Liver (tissue), 9 donors: ENCODE measurements around the gene CCDC134. TPM values are rescaled to one million over a fixed set of nuclear protein-coding genes. Genes with fewer than 3 reads are reported as not detected.
A peak's percentile ranks its signal among the peaks of the same experiment; 100 is the strongest.

ENCODE experiments used
- DNase-seq: peaks from one replicate; pipeline ENCODE4 v3.0.0-alpha.2; 2017; ENCODE audit warnings: low spot score
- H3K27ac ChIP-seq, 2 donors: one replicate each; pipeline ENCODE4 v1.7.0; 2013; ENCODE audit warnings: inconsistent platforms in 2 of 2, low read length in 2 of 2, control low read depth in 1 of 2, low read depth in 1 of 2, mild to moderate bottlenecking in 1 of 2
- H3K27me3 ChIP-seq, 4 donors: one replicate each; pipeline versions ENCODE4 v1.6.1 to v1.7.0; 2013; ENCODE audit warnings: low read length in 3 of 4, inconsistent platforms in 1 of 4, mild to moderate bottlenecking in 1 of 4, moderate library complexity in 1 of 4; ENCODE audit not compliant: control insufficient read depth in 4 of 4, insufficient read depth in 4 of 4
- H3K36me3 ChIP-seq, 4 donors: one replicate each; pipeline versions ENCODE4 v1.6.1 to v1.7.0; 2013; ENCODE audit warnings: low read length in 3 of 4, mild to moderate bottlenecking in 3 of 4, low read depth in 1 of 4, moderate library complexity in 1 of 4; ENCODE audit not compliant: control insufficient read depth in 4 of 4, insufficient read depth in 3 of 4
- H3K4me1 ChIP-seq, 4 donors: one replicate each; pipeline versions ENCODE4 v1.6.1 to v1.7.0; 2013; ENCODE audit warnings: low read length in 3 of 4, mild to moderate bottlenecking in 3 of 4, moderate library complexity in 1 of 4; ENCODE audit not compliant: control insufficient read depth in 4 of 4, insufficient read depth in 4 of 4
- H3K4me3 ChIP-seq, 3 donors: one replicate each; pipeline versions ENCODE4 v1.6.1 to v1.7.0; 2013; ENCODE audit warnings: low read length in 3 of 3, control low read depth in 1 of 3, low read depth in 1 of 3, mild to moderate bottlenecking in 1 of 3
- H3K9ac ChIP-seq, 2 donors: one replicate each; pipeline ENCODE4 v1.7.0; 2013; ENCODE audit warnings: low read length in 2 of 2, mild to moderate bottlenecking in 2 of 2, moderate library complexity in 2 of 2, control low read depth in 1 of 2, low read depth in 1 of 2
- H3K9me3 ChIP-seq, 4 donors: one replicate each; pipeline versions ENCODE4 v1.6.1 to v1.7.0; 2013; ENCODE audit warnings: low read length in 3 of 4; ENCODE audit not compliant: control insufficient read depth in 4 of 4
- EGR1 ChIP-seq, 2 donors: IDR thresholded peaks; 2 replicates each; pipeline ENCODE4 v1.6.1; 2016 to 2018; ENCODE audit warnings: antibody characterized with exemption in 2 of 2, low read depth in 2 of 2
- FOXA1 ChIP-seq: IDR thresholded peaks from 2 replicates; pipeline ENCODE4 v1.6.1; 2016; ENCODE audit warnings: antibody characterized with exemption
- HNF4A ChIP-seq, 2 donors: conservative IDR thresholded peaks; 2 replicates each; pipeline ENCODE4 v1.6.1; 2016; ENCODE audit warnings: antibody characterized with exemption in 2 of 2, mild to moderate bottlenecking in 2 of 2
- NR2F2 ChIP-seq: IDR thresholded peaks from 2 replicates; pipeline ENCODE4 v1.6.1; 2016; ENCODE audit warnings: antibody characterized with exemption
- RXRA ChIP-seq, 2 donors: IDR thresholded peaks; 2 replicates each; pipeline ENCODE4 v1.6.1; 2017 to 2018; ENCODE audit warnings: antibody characterized with exemption in 2 of 2, mild to moderate bottlenecking in 1 of 2
- SP1 ChIP-seq: IDR thresholded peaks from 2 replicates; pipeline ENCODE4 v1.6.1; 2018; ENCODE audit warnings: antibody characterized with exemption, mild to moderate bottlenecking
- YY1 ChIP-seq: IDR thresholded peaks from 2 replicates; pipeline ENCODE4 v1.6.1; 2016; ENCODE audit warnings: antibody characterized with exemption, mild to moderate bottlenecking
- WGBS: extraction: QIAGEN DNeasy Blood & Tissue Kit; methylation state at CpG from one replicate; pipeline ENCODE4 v1.1.7; 2013; 5-methylcytosine and 5-hydroxymethylcytosine counted together
- polyA plus RNA-seq, 2 donors: library from polyadenylated mRNA; stranded (reverse) in 1 of 2; unstranded in 1 of 2; fragments of 200-250 nt in 1 of 2; fragments of >200 nt in 1 of 2; fragmentation: Nextera tagmentation in 1 of 2; extraction: Ambion mirVana in 1 of 2; gene quantifications; one replicate each; pipeline versions ENCODE4 v1.2.1 to v1.2.3, GENCODE V29; 2013 to 2015
- total RNA-seq, 2 donors: library from RNA; depleted of rRNA; stranded (reverse); fragments of >200 nt; gene quantifications; one replicate each; pipeline ENCODE4 v1.2.3, GENCODE V29; 2014
- TF ChIP-seq, protein P1 (sequence below): IDR thresholded peaks from 2 replicates; pipeline ENCODE4 v1.6.1; 2016; ENCODE audit warnings: antibody characterized with exemption
- TF ChIP-seq, protein P2 (sequence below): fragments of 150-350 bp; IDR thresholded peaks from 2 replicates; pipeline ENCODE4 v1.5.1; 2017; ENCODE audit warnings: improper control_type of control experiment, low read depth, low read length; ENCODE audit not compliant: missing input control
- TF ChIP-seq, protein P3 (sequence below): IDR thresholded peaks from 2 replicates; pipeline ENCODE4 v1.6.1; 2016; ENCODE audit warnings: antibody characterized with exemption
- donor health status: healthy.
- donor health status: healthy.
- donor health status: healthy.
- donor health status: healthy.
- donor health status: healthy.

CCDC134 gene
- total and polyA plus RNA-seq, 4 donors = 2.0 to 13.2 (median 6.4) TPM

DNA sequence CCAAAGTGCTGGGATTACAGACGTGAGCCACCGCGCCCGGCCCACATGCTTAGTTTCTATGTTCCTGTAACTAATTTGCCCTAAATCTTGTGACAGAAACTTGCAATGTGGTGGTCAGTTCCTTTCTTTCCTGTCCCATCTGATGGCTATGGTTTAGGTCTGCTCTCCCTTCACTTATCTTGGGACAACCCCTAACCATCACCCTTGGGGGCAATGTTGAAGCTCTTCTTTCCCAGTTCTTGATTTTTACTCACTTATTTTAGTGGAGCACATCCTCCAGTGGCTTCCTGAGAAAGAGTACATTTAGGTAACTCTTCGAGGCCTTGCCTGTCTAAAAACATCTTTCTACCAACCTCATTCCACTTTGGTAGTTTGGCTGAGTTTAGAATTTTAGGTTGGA lies 39.7 kb downstream of the CCDC134 start:
- Histone ChIP-seq H3K36me3 (peaks cover 0 to 14% (median 4%) of the 10 kb centered on the region in 4 donors), H3K9me3 (no peaks in the 10 kb centered on the region), H3K9ac (no peak overlapping the region), H3K4me1 (peaks cover 11 to 59% (median 38%) of the 10 kb centered on the region in 4 donors), H3K4me3 (no peak overlapping the region), H3K27me3 (no peaks in the 10 kb centered on the region), H3K27ac (no peak overlapping the region)
- TF ChIP-seq, protein P1, sequence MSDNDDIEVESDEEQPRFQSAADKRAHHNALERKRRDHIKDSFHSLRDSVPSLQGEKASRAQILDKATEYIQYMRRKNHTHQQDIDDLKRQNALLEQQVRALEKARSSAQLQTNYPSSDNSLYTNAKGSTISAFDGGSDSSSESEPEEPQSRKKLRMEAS = no peak
- no peak for DNase-seq
- 96% methylated on average over 5 of the region's 5 CpGs for WGBS

DNA sequence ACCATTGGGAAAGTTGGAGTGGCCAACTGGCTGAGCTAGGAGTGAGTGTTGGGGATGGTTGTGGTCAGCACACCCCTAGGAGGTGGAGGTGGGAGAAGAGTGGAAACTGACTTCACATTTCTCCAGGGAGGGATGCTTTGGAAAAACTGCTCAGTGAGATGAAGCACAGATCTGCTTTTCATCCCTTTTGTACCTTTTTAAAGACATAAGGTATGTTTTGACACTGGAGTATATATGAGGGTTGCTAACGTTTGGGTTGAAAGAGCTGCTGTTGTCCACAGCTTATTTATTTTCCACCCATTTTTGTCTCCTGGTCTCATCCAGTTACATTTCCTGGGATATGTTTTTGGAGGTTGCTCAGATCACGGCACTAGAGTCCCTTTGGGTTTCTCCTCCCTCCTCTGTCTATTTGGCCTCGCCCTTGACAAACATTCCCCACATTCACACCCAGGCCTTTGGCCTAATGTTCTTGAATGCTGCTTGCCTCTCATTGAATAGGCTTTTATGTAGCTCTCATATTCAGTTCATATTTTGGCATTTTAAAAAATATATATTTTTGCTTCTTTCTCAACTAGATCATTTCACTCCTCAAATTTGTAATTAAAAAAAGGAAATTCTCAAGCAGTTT lies 40.7 kb downstream of the CCDC134 start:
- H3K9ac ChIP-seq = no peak overlapping the region
- H3K36me3 ChIP-seq = peaks cover 0 to 7% (median 4%) of the 10 kb centered on the region in 4 donors
- no peak for DNase-seq
- TF ChIP-seq NR2F2 (peak; percentile 34), YY1 (no peak)
- H3K9me3 ChIP-seq = no peaks in the 10 kb centered on the region
- peaks cover 14 to 63% (median 43%) of the 10 kb centered on the region in 4 donors for H3K4me1 ChIP-seq
- H3K4me3 ChIP-seq = no peak overlapping the region
- WGBS = 55% methylated on average over 3 of the region's 3 CpGs
- no peaks in the 10 kb centered on the region for H3K27me3 ChIP-seq
- H3K27ac ChIP-seq = no peak overlapping the region

DNA sequence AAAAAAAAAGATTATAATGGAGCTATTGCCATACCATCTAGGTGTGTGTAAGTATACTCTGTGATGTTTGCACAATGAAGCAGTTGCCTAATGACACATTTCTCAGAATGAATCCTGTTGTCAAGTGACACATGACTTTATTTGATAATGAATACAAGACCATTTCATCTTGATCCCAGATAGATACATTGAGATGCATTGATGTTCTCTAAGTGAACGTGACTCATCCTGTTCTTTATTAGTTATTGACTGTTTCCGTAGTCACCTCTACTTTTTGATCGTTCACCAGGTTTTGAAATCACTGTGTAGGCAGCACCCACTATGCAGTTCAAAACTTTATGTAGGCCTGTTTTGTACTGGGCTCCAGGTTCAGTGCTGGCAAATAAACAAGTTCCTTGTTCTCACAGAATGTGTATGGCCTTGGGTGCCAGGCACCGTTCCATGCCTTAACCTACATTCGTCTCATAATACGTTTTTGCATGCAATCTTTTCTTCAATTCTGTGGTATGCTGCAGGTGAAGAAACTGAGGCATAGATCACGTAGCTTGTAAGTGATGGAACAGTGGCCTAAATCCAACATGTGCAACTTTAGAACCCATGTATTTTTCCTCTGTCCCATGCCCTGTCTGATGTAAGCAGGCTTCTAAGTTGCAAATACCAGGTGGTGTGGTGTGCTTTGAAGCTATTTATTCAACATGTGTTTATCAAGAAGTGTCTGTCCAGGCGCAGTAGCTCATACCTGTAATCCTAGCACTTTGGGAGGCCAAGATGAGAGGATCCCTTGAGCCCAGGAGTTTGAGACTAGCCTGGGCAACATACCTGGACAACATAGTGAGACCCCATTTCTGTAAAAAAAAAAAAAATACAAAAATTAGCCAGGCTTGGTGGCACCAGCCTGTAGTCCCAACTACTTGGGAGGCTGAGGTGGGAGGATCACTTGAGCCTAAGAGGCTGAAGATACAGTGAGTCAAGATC lies 42.8 kb downstream of the CCDC134 start:
- no peaks in the 10 kb centered on the region for H3K27me3 ChIP-seq
- no peak overlapping the region for H3K9ac ChIP-seq
- H3K9me3 ChIP-seq = no peaks in the 10 kb centered on the region
- 71% methylated on average over 8 of the region's 8 CpGs for WGBS
- no peak for TF ChIP-seq YY1
- TF ChIP-seq RXRA (IDR thresholded peaks at IDR 0.05) = peak in 1 of 2 donors; percentile 9
- peak in 1 of 2 donors; percentile 2 for TF ChIP-seq HNF4A (conservative IDR thresholded peaks at IDR 0.05)
- H3K36me3 ChIP-seq = peaks cover 0 to 5% (median 0%) of the 10 kb centered on the region in 4 donors
- H3K4me1 ChIP-seq = peaks cover 15 to 64% (median 51%) of the 10 kb centered on the region in 4 donors
- peak overlapping the region; percentile 15 to 59 for H3K27ac ChIP-seq
- DNase-seq = no peak
- no peak overlapping the region for H3K4me3 ChIP-seq

DNA sequence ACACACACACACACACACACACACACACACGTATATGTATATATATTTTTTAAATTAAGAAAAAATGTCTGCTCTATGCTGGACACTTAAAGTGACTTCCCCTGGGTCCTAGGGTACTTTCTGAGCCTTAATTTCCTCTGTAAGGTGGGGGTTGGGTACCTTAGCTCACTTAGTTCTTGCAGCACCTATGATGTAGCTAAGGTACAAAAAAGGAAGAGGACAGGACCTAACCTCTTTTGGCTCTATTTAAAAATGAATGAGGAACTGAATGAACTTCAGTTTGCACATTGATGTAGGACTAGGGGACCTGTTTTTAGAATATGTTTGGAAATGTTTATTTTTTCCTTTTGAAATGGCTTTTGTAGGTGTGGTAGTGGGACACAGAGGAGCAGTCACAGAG lies 43.6 kb downstream of the CCDC134 start:
- H3K9ac ChIP-seq = no peak overlapping the region
- peaks cover 0 to 7% (median 0%) of the 10 kb centered on the region in 4 donors for H3K36me3 ChIP-seq
- TF ChIP-seq, protein P2, sequence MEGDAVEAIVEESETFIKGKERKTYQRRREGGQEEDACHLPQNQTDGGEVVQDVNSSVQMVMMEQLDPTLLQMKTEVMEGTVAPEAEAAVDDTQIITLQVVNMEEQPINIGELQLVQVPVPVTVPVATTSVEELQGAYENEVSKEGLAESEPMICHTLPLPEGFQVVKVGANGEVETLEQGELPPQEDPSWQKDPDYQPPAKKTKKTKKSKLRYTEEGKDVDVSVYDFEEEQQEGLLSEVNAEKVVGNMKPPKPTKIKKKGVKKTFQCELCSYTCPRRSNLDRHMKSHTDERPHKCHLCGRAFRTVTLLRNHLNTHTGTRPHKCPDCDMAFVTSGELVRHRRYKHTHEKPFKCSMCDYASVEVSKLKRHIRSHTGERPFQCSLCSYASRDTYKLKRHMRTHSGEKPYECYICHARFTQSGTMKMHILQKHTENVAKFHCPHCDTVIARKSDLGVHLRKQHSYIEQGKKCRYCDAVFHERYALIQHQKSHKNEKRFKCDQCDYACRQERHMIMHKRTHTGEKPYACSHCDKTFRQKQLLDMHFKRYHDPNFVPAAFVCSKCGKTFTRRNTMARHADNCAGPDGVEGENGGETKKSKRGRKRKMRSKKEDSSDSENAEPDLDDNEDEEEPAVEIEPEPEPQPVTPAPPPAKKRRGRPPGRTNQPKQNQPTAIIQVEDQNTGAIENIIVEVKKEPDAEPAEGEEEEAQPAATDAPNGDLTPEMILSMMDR = no peak
- TF ChIP-seq FOXA1 (no peak), SP1 (no peak), EGR1 (IDR thresholded peaks at IDR 0.05; ENCODE audit: low read depth in 2 of 2) (no peak)
- TF ChIP-seq, protein P3, sequence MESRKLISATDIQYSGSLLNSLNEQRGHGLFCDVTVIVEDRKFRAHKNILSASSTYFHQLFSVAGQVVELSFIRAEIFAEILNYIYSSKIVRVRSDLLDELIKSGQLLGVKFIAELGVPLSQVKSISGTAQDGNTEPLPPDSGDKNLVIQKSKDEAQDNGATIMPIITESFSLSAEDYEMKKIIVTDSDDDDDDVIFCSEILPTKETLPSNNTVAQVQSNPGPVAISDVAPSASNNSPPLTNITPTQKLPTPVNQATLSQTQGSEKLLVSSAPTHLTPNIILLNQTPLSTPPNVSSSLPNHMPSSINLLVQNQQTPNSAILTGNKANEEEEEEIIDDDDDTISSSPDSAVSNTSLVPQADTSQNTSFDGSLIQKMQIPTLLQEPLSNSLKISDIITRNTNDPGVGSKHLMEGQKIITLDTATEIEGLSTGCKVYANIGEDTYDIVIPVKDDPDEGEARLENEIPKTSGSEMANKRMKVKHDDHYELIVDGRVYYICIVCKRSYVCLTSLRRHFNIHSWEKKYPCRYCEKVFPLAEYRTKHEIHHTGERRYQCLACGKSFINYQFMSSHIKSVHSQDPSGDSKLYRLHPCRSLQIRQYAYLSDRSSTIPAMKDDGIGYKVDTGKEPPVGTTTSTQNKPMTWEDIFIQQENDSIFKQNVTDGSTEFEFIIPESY = no peak
- no peak overlapping the region for H3K27ac ChIP-seq
- peaks cover 18 to 59% (median 51%) of the 10 kb centered on the region in 4 donors for H3K4me1 ChIP-seq
- no peaks in the 10 kb centered on the region for H3K27me3 ChIP-seq
- DNase-seq = no peak
- WGBS = 86% methylated on average over 1 of the region's 1 CpG
- H3K4me3 ChIP-seq = no peak overlapping the region
- H3K9me3 ChIP-seq = no peaks in the 10 kb centered on the region
